GM18867 (cell line): ENCODE data around the gene PRKAA2.

Experiments used
- ATAC-seq: cut with Tn5 transposase; IDR thresholded peaks from one replicate; pipeline ENCODE4 v1.9.1; 2021; ENCODE audit warnings: mild to moderate bottlenecking, moderate library complexity; ENCODE audit not compliant: unreplicated experiment

The PRKAA2 gene

DNA sequence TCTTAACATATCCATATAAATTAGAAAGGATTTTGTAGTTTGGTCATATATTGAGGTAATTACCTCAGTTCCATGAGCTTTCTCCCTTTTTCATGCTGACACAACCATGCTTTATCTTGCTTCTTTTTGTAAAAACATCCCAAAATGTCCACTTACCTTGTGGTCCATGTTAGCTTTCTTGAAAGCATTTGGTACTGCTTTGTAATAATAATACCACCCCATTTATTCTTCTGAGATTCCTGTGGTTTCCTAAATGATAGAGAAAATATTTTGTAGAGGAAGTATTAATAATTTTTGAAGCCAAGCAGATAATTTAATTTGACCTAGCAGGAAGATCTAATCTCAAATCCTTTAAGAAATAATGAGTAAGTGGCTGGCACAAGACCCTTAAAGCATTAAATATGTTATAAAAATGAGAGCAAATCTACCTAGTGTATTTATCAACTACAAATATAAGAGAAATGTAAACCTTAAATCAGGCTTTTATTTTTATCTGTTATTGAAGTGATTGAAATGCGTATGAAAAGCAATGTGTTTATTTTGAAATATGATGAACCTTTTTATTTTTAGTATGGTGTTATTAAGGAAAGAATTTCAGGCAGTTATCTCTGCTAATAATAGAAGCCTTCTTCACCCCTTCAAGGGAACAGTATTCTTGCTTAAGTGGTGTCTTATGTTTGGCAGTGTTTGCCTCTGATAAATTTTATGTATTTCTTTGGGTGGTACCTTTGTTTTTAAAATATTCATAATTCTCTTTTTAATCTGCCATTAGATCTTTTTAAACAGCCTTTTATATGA, 9.2 kb downstream of the PRKAA2 start:
- no peak for ATAC-seq

DNA sequence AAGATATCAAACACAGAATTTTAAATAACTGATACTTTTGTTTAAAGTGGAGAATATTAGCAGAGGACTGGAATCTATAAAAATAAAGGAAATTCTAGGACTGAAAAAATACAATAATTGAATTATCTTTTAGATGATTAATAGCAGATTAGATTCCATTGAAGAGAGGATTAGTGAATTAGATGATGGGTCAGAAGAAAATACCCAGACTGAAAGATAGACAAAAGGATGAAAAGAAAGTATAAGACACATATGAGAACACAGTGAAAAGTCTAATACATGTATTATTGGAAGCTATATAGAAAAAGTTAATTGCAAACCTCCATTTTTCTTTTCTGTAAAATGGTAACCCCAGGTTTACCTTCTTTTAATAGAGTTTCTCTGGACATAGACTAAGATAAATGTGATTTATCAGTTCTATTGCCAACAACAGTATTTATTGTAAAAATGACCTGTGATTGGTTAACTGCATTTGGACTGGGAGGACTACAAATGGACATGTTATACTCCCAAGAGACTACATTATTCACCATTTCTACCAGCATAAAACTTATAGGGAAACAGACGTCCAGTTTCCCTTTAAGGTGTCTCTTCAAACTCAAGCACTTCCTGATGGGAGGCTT, 11.0 kb downstream of the PRKAA2 start:
- no peak for ATAC-seq

DNA sequence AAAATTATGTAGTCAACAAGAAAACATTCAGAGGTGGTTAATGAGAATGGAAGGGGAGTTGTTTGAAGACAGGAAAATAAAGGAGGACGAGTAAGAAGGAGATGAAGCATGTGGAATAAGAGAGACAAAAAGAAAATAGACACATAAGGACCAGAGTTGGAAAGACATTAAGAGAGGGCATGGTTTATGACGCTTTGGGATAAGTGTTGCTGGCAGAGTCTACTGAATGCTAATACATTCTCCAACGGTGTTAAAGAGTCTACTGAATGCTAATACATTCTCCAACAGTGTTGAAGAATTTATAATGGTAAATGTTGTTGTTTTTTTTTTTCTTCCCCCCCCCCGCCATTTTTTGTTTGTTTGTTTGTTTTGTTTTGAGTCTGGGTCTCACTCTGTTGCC, 13.1 kb downstream of the PRKAA2 start:
- no peak for ATAC-seq

DNA sequence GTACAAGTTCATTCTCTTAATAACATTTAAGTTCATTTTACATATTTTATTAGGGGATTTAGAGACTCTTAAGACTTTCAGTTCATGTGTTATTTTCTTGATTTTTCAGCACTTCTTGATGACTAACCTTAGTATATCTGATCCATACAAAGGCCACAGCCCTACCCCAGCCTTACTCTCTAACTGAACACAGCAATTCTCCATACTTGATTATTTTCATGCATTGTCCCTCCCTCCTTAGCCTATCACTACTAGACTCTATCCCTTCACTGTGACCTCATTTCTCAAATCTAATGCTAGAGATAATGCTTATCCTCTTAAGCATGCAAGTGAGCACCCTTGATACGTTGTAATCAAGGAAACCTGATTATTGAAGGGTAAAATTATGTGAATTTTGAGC, 15.2 kb downstream of the PRKAA2 start:
- ATAC-seq: no peak

DNA sequence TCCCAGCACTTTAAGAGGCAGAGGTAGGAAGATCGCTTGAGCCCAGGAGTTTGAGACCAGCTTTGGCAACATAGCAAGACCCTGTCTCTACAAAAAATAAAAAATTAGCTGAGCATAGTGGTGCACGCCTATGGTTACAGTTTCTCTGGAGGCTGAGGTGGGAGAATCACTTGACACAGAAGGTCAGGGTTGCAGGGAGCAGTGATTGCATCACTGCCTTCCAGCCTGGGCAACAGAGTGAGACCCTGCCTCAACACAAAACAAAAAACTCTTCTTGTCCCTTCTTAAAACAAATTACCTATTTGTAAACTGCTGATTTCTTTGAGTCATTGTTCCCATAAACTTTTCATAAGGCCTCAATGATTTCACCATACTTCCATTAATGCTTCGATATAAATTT, 18.7 kb downstream of the PRKAA2 start:
- ATAC-seq: no peak

DNA sequence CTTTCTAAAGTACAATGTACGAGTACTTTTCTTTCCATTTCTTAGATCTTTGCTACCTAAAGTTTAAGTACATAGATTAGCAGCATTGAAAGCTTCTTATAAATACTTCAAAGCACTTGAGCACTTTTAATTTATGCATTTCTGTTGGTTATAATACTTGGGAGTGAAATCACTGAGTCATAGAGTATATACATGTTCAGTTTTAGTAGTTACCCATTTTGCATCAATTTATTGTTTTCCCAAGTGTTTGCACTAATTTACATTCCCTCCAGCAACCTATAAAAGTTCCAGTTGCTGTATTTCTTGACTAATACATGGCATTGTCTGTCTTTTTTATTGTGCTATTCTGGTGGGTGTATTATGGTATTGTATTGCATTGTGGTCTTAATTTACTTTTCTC, 20.3 kb downstream of the PRKAA2 start:
- ATAC-seq: no peak

DNA sequence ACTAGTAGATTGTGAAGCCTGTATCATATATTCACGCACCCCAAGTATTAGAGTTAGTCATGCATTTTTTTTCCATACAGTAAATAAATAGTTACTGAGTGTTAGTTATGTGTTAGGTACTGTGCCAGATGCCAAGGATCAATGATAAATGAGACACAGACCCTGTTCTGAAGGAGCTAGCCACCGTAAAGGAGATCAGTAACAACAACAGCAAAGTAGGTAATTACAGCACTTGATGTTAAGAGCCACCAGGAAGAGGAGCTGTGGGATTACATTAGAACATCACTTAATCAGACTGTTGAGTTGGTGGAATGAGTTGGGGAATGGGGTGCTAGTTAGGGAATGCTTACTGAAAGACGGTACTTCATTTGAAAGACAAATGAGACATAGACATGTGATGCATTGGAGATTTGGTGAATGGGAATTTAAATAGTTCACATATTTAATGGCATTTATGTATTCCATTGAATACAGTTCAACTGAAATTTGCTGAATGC, 21.0 kb downstream of the PRKAA2 start:
- no peak for ATAC-seq

DNA sequence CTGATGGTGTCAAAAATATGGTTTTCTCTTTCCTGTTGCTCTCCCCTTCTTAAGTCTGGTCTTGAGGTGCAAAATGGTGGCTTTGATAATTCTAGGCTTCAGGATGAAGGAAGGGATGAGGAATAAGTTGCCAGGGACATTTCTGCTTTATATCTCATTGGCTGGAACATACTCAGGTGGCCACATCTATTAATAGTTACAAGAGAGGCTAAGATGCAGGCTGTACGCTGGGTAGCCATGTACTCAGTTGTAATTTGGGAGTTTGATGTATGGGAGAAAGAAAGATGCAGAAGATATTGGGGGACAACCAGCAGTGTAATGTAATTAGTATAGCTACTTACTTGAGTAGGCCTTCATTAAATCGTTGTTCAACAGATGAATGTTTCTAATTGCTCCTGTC, 25.2 kb downstream of the PRKAA2 start:
- ATAC-seq: no peak

DNA sequence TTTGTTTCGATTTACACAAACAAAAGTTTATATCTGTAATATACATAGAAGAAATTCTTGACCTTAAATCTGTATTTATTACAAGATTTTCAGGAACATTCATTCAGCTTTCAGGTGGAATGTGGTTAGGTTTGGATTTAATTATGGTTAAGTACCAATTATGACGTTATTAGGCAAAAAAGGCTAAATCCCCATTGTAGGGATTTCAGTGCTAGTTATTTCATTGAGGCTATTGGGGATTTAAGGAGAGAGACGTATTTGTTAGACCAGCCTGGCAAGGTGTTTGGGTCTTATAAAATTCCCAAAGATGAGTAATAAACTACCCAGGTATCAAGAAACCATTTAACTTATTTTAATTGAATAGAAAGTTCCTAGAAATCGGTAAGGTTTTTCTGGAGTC, 26.0 kb downstream of the PRKAA2 start:
- ATAC-seq: no peak

DNA sequence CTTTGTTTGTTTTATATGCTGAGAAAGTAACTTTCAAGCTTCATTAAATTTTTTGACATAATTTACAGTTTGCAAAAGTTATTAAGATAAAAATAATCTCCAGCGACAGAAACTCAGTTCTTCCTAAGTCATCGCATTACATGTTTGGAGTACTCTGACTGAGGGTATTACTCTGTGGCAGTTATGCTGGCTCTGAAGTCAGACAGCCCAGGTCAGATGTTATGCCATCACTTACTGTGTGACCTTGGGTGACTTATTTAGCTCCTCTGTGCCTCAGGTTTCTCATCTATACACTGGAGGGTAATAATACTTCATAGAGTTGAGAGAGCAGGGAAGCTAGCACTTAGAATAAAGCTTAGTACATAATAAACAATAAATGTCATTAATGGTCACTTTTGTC, 26.4 kb downstream of the PRKAA2 start:
- no peak for ATAC-seq

DNA sequence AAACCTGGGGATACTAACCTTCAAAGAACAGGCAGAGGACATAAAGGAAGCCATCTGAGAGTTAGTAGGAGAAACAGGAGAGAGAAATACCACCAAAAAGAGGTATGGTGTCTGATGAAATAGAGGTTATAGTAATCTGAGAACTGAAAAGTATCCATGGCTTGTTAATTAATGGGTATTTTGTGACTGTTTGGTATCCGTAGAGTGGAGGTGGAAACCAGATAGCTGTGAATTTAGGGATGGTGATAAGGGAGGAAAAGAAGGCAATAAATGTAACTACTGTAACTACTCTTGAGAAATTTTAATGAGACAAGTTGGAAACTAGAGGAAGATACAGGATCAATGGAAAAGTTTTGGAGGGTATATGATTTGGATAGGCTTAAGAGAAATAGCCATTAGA, 27.5 kb downstream of the PRKAA2 start:
- ATAC-seq: no peak

DNA sequence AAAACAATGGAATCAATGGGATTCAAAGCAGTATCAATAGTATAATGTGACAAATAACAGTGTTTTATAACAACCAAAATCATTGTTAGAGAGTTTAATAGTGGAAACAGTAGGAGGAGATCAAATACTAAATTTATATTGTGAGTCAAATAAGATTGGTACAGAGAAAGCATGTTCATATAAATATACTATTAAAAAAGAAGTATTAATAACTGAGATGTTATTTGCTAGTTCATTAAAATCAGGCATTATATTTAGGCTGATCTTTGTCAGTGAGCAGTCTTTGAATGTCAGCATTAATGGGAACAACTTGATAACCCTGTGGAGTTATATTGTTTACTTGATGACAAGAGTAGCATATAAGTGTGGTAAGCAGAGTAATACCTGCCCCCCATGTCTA, 30.6 kb downstream of the PRKAA2 start:
- ATAC-seq: no peak

DNA sequence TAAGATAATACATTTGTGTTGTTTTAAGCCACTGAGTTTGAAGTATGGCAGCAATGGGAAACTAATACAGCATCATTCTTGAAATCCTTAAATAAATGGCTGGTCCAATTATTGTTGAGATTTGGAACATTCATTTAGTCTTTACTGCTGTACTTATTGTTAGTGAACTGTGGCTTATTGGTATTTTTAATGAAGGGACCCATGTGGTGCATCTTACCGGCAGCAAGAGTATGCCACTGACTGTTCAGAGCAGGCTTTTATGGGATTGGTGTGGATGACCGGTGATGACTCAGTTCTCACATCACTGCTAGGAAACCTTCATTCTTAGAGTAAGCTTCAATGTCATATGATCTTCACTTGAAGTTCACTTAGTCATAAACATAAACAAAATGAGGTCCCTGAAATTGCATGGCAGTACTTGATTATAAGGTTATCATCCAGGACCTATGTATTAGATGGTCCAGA, 31.5 kb downstream of the PRKAA2 start:
- no peak for ATAC-seq

DNA sequence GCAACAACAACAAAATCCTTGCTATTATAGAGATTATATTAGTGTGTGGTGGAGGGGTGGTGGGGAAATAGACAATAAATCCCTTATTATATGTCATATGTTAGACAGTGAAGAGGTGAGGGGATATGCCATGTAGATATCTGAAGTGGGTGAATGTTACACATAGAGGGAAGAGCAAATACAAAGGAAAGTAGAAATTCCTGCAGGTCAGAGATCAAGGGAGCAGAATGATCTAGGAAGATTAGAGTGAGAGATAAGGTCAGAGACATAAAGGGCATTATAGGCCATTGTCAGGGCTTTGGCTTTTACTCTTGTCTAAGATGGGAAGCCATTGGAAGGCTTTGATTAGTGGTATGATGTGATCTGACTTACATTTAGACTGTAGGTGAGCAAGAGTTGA, 38.5 kb downstream of the PRKAA2 start:
- ATAC-seq: no peak

DNA sequence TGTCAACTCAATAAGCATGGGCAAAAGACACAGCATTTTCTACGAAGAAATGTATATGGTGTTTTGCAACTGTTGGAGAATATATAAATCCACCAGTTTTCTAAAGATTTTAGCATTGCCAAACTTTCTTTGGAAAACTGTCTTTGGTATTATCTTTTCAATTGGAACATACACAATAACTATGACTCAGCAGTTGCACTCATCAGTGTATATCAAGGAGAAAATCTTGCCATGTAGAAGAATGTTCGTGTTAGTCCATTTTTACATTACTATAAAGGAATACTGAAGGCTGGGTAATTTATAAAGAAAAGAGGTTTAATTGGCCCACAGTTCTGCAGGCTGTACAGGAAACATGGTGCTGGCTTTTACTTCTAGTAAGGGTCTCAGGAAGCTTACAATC, 41.1 kb downstream of the PRKAA2 start:
- ATAC-seq: no peak

DNA sequence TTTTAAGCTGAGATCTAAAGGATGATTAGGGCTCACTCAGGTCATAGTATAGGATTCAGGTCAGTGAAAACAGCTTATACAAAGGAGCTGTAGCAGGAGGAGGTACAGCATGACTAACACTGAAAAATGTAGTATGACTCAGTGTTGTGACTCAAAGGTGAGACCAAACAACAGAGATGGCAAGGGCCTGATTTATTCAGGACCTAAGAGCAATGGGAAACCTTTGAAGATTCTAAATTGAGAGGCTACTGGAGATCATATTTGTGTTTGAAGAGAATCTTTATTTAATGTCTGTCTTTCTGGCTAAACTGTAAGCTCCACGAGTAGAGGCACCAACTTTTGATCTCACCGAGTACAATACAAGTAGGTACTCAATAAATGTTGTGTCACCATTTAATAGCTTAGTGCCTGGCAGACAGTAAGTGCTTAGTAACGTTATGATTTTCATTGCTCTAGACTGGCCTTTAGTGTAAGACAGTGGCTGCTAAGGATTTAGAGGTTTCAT, 43.5 kb downstream of the PRKAA2 start:
- no peak for ATAC-seq

DNA sequence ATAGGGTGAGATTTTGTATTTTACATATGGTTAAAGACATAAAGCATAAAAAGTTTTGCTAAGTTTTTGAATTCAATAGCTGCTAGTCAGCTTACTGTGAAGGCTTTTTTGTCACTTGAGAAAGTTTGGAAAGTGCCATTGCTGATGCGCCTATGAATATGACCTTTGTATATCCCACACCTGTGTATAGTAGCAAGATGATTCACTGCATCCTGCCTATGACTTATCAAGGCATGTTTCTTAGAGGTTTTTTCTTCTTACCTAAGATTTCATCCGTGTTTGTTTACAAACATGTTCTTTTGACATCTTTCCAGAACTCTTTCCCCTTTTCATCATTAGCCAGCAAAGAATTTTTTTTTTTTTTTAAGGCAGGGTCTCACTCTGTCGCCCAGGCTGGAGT, 51.5 kb downstream of the PRKAA2 start:
- ATAC-seq: no peak

DNA sequence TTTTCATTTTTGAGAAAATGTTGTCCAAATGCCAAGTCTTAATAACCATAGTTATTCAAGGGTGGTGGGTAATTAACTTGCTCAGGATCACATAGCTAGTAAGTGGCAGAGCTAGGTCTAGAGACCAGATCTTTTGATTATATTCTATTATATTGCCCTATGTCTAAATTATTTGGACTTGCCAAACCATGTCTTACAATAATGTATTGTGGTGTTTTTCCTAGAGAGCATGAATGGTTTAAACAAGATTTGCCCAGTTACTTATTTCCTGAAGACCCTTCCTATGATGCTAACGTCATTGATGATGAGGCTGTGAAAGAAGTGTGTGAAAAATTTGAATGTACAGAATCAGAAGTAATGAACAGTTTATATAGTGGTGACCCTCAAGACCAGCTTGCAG, 58.6 kb downstream of the PRKAA2 start:
- no peak for ATAC-seq

DNA sequence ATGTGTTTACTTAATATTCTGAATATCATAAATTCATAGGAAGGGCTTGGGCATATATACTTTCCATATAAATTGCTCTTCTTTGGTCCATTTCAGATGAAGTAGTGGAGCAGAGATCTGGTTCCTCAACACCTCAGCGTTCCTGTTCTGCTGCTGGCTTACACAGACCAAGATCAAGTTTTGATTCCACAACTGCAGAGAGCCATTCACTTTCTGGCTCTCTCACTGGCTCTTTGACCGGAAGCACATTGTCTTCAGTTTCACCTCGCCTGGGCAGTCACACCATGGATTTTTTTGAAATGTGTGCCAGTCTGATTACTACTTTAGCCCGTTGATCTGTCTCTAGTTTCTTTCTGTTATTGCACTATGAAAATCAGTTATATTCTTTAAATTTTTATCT, 62.3 kb downstream of the PRKAA2 start:
- no peak for ATAC-seq

DNA sequence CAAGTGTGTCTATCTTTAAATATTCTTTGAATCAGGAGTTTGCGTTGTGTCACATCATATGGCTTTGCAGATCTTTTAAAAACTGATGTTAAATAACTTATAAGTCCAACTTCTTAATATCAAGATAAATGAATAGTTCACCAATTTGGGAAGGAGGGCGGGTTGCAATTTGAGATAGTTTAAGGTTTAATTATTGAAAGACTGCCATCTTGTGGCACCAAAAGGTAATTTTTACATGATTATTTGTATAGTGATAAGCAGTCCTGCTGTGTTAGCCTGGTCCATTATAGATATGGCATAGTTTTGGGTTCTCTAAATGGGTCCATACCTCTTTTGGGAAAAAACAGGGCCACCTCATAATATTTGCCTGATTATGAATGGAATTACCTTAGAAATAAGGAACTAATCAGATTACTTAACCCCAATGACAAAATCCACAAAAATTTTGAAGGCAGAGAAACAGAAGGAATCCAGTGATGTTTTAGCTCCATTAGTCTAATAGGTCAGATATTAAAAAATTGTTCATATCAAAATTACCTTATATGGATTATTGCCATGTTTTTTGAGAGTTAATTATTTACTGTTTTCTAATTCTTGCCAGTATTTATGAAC, 64.3 kb downstream of the PRKAA2 start:
- peak; percentile 77 for ATAC-seq

DNA sequence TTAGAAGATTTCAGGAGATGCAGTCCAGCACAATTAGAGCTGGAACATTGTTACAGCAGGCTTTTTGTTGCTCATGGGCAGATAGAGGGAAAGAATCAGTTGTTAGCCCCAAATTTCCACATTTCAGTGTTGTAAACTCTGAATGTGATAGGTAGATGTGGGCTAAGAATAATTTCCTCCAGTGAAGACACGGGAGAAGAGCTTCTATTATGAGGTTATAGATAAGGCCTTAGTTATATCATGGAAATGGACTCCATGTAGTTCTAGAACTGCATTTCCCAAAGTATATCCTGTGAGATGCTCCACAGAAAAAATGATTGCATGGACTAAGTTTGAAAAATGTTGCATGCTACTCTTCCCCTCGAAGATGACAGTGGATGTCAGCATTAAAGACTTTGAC, 64.9 kb downstream of the PRKAA2 start:
- no peak for ATAC-seq

DNA sequence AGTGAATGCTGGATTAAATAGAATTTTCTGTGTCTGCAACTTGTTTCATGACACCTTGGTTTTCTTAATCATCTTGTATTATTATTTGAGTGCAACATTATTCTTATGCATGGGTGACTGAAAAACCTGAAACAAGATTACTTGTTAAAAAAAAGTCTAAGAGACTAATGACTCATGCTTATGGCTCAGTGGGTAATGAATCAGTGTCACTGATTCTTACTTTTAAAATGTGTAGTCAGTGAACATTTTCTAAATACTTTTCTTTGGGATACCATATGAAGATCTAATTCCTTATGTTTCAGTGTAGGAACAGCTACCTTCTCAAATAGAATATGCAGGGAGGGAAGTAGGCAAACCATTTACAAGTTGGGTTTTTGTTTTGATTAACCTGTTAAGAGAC, 65.5 kb downstream of the PRKAA2 start:
- no peak for ATAC-seq
